MM.1S (cell line): ENCODE data around the gene GATA5.

Experiments
- DNase-seq: peaks from one replicate; pipeline ENCODE4 v3.0.0-alpha.2; 2015
- H2AFZ ChIP-seq: fragments of 300-600 bp; sonication (generic); 2 replicates; pipeline ENCODE4 v1.6.0; 2016; ENCODE audit warnings: antibody characterized with exemption, low read length
- H3F3A ChIP-seq: fragments of 300-600 bp; sonication (generic); 2 replicates; pipeline ENCODE4 v1.6.1; 2016; ENCODE audit warnings: mild to moderate bottlenecking, antibody characterized with exemption, low read length, moderate library complexity, mixed read lengths; ENCODE audit not compliant: insufficient read depth
- H3K27ac ChIP-seq: fragments of 300-600 bp; sonication (generic); 2 replicates; pipeline ENCODE4 v1.5.1; 2016; ENCODE audit warnings: mild to moderate bottlenecking, low read length
- H3K27me3 ChIP-seq: fragments of 300-600 bp; sonication (generic); replicated peaks from 2 replicates; pipeline ENCODE4 v1.6.0; 2016; ENCODE audit warnings: low read length; ENCODE audit not compliant: insufficient read depth
- H3K36me3 ChIP-seq: fragments of 300-600 bp; sonication (generic); replicated peaks from 2 replicates; pipeline ENCODE4 v1.6.1; 2016; ENCODE audit warnings: mild to moderate bottlenecking, low read length, mixed read lengths; ENCODE audit not compliant: insufficient read depth
- H3K4me1 ChIP-seq: fragments of 300-600 bp; sonication (generic); 2 replicates; pipeline ENCODE4 v1.6.1; 2016; ENCODE audit warnings: low read length, mixed read lengths
- H3K4me2 ChIP-seq: fragments of 300-600 bp; sonication (generic); 2 replicates; pipeline ENCODE4 v1.6.0; 2016; ENCODE audit warnings: low read depth, low read length
- H3K4me3 ChIP-seq: fragments of 300-600 bp; sonication (generic); 2 replicates; pipeline ENCODE4 v1.5.1; 2016; ENCODE audit warnings: low read length, mixed read lengths
- H3K79me2 ChIP-seq: fragments of 300-600 bp; sonication (generic); 2 replicates; pipeline ENCODE4 v1.6.1; 2016; ENCODE audit warnings: mixed run types, low read length, mixed read lengths
- H3K9ac ChIP-seq: fragments of 300-600 bp; sonication (generic); 2 replicates; pipeline ENCODE4 v1.6.1; 2016; ENCODE audit warnings: low read length, mixed read lengths
- H3K9me2 ChIP-seq: fragments of 300-600 bp; sonication (generic); replicated peaks from 2 replicates; pipeline ENCODE4 v1.6.1; 2016; ENCODE audit warnings: mild to moderate bottlenecking, low read length, mixed read lengths; ENCODE audit not compliant: insufficient read depth
- H3K9me3 ChIP-seq: fragments of 300-600 bp; sonication (generic); replicated peaks from 2 replicates; pipeline ENCODE4 v1.6.1; 2016; ENCODE audit warnings: mild to moderate bottlenecking, low read length, mixed read lengths; ENCODE audit not compliant: insufficient read depth
- H4K20me1 ChIP-seq: fragments of 300-600 bp; sonication (generic); 2 replicates; pipeline ENCODE4 v1.6.1; 2016; ENCODE audit warnings: mild to moderate bottlenecking, low read length, moderate library complexity, mixed read lengths; ENCODE audit not compliant: insufficient read depth
- EZH2 ChIP-seq: fragments of 300-600 bp; sonication (generic); optimal IDR thresholded peaks from 2 replicates; pipeline ENCODE3; 2017; ENCODE audit warnings: low read depth, mild to moderate bottlenecking, antibody characterized with exemption, low read length, mixed read lengths
- EZH2phosphoT487 ChIP-seq: fragments of 300-600 bp; sonication (generic); IDR thresholded peaks from 2 replicates; pipeline ENCODE4 v1.6.1; 2018; ENCODE audit warnings: antibody characterized with exemption, low read length
- TF ChIP-seq, protein P1 (sequence below): fragments of 300-600 bp; sonication (generic); IDR thresholded peaks from 2 replicates; pipeline ENCODE4 v1.5.1; 2016; ENCODE audit warnings: antibody characterized with exemption, low read length, mixed read lengths

The GATA5 gene

GRCh38 chr20:62430311-62430853, 45.4 kb downstream of the GATA5 start:
- no peaks in the 10 kb centered on the region for H3K4me1 ChIP-seq
- no peak for TF ChIP-seq EZH2
- TF ChIP-seq, protein P1, sequence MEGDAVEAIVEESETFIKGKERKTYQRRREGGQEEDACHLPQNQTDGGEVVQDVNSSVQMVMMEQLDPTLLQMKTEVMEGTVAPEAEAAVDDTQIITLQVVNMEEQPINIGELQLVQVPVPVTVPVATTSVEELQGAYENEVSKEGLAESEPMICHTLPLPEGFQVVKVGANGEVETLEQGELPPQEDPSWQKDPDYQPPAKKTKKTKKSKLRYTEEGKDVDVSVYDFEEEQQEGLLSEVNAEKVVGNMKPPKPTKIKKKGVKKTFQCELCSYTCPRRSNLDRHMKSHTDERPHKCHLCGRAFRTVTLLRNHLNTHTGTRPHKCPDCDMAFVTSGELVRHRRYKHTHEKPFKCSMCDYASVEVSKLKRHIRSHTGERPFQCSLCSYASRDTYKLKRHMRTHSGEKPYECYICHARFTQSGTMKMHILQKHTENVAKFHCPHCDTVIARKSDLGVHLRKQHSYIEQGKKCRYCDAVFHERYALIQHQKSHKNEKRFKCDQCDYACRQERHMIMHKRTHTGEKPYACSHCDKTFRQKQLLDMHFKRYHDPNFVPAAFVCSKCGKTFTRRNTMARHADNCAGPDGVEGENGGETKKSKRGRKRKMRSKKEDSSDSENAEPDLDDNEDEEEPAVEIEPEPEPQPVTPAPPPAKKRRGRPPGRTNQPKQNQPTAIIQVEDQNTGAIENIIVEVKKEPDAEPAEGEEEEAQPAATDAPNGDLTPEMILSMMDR = no peak
- no peak for TF ChIP-seq EZH2phosphoT487
- no peaks in the 10 kb centered on the region for H4K20me1 ChIP-seq
- H3K9me3 ChIP-seq = no peaks in the 10 kb centered on the region
- no peaks in the 10 kb centered on the region for H3K9me2 ChIP-seq
- no peak for DNase-seq
- no peaks in the 10 kb centered on the region for H3F3A ChIP-seq
- H3K9ac ChIP-seq = no peak overlapping the region
- H2AFZ ChIP-seq = no peak overlapping the region
- H3K79me2 ChIP-seq = no peaks in the 10 kb centered on the region
- H3K27ac ChIP-seq = no peak overlapping the region
- H3K4me2 ChIP-seq = no peak overlapping the region
- peaks cover 99% of the 10 kb centered on the region for H3K27me3 ChIP-seq
- no peaks in the 10 kb centered on the region for H3K36me3 ChIP-seq
- no peak overlapping the region for H3K4me3 ChIP-seq

DNA sequence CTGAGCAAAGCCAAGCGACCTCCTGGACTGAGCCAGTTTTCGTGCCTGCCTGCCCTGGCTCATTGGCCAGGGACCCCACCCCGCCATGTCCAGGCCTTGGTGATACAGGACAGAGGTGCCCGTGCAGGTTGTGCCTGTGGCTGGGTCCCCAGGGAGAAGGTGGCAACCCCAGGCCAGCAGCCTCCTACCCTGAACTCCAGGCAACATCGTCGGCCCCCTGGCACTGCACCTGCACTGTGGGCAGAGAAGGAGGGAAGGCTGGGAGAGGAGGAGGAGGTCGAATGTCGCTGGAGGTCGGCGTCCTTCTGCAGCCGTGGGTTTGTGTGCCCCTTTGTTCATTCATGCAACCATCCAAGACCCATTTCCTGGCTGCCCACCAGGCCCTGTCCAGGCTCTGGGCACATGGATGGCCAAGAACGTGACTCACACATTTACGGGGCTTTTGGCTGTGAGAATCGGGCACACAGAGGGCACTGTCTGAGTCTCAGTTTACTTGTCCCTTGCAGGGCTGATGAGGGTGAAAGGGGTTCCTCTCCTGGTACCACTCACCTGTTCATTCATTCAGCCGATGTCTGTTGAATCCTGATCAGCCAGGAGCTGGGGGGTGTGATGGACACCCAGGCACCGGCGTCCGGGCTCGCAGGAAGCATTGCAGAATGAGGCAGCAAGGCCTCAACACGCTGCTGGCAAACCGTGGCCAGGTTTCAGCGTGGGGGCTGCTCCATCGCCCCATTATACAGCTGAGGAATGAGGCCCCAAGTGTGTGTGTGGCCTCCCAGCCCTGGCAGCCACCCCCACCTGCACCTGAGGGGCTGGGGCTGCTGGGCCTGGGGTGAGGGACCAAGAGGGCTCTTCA, 46.1 kb downstream of the GATA5 start:
- no peak overlapping the region for H3K4me2 ChIP-seq
- no peaks in the 10 kb centered on the region for H3F3A ChIP-seq
- H3K27me3 ChIP-seq = peaks cover 99% of the 10 kb centered on the region
- H4K20me1 ChIP-seq = no peaks in the 10 kb centered on the region
- no peak overlapping the region for H2AFZ ChIP-seq
- H3K27ac ChIP-seq = no peak overlapping the region
- DNase-seq = no peak
- H3K4me1 ChIP-seq = no peaks in the 10 kb centered on the region
- TF ChIP-seq EZH2 (no peak), EZH2phosphoT487 (no peak)
- TF ChIP-seq, protein P1 = no peak
- H3K79me2 ChIP-seq = no peaks in the 10 kb centered on the region
- H3K9me3 ChIP-seq = no peaks in the 10 kb centered on the region
- H3K4me3 ChIP-seq = no peak overlapping the region
- H3K9ac ChIP-seq = no peak overlapping the region
- no peaks in the 10 kb centered on the region for H3K36me3 ChIP-seq
- no peaks in the 10 kb centered on the region for H3K9me2 ChIP-seq

GRCh38 chr20:62428396-62429295, 47.1 kb downstream of the GATA5 start:
- H3K36me3 ChIP-seq = no peaks in the 10 kb centered on the region
- no peak overlapping the region for H3K9ac ChIP-seq
- no peak for DNase-seq

More at GRCh38 chr20:62428396-62429295, 47.1 kb downstream of the GATA5 start:
- H3F3A ChIP-seq = no peaks in the 10 kb centered on the region
- no peaks in the 10 kb centered on the region for H4K20me1 ChIP-seq
- H2AFZ ChIP-seq = no peak overlapping the region
- H3K4me1 ChIP-seq = no peaks in the 10 kb centered on the region
- H3K27me3 ChIP-seq = peaks cover 99% of the 10 kb centered on the region
- TF ChIP-seq, protein P1 = no peak
- TF ChIP-seq EZH2 (no peak), EZH2phosphoT487 (no peak)
- H3K27ac ChIP-seq = no peak overlapping the region
- no peak overlapping the region for H3K4me3 ChIP-seq
- H3K9me2 ChIP-seq = no peaks in the 10 kb centered on the region
- no peaks in the 10 kb centered on the region for H3K9me3 ChIP-seq
- H3K79me2 ChIP-seq = no peaks in the 10 kb centered on the region
- no peak overlapping the region for H3K4me2 ChIP-seq
